ENCODE measurements around the gene PEBP1. TPM values are rescaled to one million over a fixed set of nuclear protein-coding genes. Genes with fewer than 3 reads are reported as not detected.
A peak's percentile ranks its signal among the peaks of the same experiment; 100 is the strongest.
"Not testable (repeated sequence)": the region's sequence is repeated elsewhere in the genome, so short reads cannot be mapped to it uniquely, and the experiment has no call there.

The PEBP1 gene
- 266 TPM for total RNA-seq

DNA sequence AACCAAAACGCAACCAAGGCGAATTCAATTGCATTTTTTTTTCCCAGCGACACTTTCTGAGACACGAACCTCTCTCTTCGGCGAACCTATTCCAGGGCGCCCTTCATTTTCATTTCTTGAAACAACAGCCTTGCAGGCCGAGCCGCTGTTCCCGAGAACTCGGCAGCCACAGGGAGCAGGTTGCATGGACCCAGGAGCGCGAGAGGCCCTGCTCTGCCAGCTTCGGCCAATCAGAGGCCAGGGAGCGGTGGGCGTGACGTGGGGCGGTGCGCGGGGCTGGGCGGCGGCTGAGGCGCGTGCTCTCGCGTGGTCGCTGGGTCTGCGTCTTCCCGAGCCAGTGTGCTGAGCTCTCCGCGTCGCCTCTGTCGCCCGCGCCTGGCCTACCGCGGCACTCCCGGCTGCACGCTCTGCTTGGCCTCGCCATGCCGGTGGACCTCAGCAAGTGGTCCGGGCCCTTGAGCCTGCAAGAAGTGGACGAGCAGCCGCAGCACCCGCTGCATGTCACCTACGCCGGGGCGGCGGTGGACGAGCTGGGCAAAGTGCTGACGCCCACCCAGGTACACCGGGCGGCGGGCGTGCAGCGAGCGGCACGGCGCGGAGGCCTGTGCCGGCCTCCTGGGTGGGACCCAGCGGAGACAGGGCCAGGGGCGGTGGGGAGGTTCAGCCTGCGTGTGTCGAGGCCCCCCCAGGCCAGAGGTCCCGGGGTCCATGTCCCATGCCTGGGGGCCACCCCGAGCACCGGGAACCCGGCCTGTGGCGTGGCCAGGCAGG lies at the start of gene PEBP1:
Gene PEBP1, plus strand, starts transcription at position 337 of the 771 bp plus-strand sequence. Its CDS starts 86 bp downstream, at position 423.
- DNase-seq, result peak; percentile 97

DNA sequence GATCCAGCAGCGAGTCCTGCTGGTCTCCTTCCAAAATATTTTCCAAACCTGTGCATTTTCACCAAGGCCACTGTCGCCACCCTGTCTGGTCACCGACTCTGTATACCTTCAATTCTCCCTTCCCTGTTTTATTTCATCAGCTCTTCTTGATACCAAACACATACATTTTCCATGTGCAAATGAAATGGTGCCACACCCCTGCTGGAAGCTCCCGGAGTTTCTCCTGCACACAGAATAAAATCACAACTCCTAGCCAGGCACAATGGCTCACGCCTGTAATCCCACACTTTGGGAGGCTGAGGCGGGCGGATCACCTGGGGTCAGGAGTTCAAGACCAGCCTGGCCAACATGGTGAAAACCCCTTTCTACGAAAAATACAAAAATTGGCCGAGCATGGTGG lies 46.1 kb upstream of the PEBP1 start:
- no peak for DNase-seq

DNA sequence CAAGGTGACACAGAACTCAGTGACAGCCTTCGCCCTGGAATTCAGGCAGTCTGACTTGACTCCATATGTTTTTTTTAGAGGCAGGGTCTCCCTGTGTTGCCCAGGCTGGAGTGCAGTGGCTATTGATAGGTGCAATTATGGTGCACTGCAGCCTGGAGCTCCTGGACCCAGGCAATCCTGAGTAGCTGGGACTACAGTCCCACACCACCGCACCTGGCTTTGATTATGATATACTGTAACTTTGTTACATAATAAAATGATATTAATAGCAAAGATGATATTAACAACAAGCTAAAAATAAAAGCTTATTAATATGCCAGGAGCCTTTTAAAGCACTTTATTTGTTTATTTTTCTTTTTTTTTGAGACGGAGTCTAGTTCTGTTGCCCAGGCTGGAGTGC lies 41.9 kb upstream of the PEBP1 start:
- DNase-seq, result no peak

DNA sequence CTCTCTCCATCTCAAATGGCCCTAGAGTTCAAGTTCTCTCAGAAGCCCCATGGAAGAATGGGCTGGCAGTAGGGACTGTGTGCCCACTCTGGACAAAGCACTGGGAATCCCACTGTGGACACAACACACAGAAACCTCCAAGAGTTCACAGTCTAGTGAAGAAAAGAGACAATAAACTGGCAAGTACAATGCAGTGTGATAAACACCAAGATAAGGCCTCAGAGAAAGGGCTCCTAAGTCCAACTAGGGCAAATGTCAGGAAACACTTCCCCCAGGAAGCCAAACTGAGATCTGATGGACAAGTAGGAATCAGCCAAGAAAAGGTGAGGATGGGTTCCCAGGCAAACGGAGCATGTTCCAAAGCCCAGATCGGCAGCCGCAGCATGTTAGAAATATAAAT lies 37.5 kb upstream of the PEBP1 start:
- DNase-seq, result no peak

DNA sequence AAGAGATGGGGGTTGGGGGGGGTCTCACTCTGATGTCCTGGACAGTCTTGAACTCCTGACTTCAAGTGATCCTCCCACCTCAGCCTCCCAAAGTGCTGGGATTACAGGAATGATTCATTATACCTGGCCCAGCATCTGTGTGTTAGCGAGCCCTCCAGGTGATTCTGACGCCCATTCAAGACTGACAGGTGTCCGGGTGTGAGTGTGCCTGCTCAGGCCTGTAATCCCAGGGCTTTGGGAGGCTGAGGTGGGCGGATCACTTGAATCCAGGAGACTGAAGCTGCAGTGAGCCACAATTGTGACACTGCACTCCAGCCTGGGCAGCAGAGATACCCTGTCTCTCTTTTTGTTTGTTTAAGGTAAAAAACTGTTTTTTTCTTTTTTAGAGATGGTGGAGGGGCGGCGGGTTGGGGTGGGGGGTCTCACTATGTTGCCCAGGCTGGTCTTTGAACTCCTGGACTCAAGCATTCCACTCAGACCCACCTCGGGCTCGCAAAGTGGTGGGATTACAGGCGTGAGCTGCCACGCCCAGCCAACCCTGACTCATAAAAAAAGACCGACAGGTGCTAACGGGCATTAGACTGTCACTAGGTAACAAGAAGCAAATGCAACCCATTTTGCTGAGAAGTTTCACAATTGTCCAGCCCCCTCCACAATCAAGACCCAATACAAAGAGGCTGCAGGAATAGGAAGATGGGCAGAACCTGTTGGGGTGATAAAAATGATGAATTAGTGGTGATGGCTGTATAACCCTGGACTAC lies 36.8 kb upstream of the PEBP1 start:
- DNase-seq, result no peak

DNA sequence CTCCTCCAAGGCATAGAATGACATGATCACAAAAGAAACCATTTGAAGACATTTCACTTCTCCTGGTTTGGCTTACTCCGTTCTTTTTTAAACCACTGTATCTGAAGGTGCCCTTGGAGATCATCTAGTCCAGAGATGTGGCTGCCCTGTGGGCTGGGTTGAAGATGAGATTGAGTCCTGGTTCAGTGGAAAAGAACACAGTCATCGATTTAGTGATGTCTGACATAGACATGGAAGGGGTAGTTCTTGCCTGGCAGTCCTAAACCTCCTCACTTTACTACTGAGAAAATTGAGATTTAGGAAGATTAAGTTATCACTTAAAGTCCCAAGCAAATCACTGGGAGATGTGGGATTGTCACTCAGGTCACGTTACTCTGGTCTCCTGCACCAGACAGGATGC lies 34.9 kb upstream of the PEBP1 start:
- no peak for DNase-seq

DNA sequence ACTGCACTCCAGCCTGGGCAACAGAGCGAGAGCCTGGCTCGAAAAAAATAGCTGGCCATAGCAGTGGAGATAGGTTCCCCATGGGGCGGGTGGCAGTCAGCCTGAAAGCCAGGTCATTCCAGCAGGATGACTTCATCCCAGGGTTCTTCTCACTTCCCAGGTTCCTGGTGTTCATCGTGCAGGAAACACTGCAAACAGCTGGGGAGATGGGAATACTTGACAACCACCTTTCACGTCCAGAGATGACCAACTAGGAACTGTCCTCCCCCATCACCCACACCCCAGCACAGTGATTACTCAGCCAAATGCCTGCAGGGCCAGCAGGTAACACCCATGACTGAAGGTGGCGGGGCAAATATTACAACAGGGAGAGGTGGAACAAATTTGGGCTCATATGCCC lies 33.9 kb upstream of the PEBP1 start:
- no peak for DNase-seq

DNA sequence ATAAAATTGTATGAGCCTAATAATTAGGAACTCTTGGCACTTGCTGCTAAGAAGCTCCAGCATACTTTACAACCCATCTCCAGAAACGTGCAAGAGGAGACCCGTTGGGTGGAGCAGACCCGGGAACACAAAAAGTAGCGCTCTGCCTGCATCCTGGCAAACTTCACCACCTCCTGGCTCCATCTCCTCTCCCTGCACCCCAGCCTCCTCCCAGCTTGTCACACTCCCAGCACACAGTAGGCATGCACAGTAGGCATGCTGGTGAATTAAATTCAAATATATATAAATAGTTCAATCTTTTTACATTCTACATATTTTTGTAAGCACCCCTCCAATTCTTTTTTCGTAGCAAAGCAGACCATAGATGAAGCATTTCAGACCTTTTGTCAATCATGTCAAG lies 33.3 kb upstream of the PEBP1 start:
- DNase-seq, result no peak

DNA sequence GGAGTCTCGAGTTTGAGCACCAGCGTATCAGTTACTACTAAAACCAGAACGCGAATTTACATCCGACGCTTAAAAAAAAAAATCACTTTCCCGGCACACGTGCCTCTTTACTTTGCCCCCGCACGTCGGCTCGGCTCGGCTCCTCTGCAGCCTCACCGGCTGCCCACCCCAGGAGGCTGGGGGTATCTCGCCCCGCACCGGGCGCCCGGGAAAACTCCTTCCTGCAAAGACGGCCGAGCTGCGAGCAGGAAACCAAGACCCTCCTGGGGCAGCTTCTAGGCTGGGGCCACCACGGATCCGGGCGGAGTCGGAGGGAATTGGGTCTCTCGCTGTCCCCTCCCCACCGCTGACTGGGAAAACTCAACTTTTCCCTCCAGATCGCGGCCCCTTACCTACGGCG lies 32.7 kb upstream of the PEBP1 start:
- no peak for DNase-seq

DNA sequence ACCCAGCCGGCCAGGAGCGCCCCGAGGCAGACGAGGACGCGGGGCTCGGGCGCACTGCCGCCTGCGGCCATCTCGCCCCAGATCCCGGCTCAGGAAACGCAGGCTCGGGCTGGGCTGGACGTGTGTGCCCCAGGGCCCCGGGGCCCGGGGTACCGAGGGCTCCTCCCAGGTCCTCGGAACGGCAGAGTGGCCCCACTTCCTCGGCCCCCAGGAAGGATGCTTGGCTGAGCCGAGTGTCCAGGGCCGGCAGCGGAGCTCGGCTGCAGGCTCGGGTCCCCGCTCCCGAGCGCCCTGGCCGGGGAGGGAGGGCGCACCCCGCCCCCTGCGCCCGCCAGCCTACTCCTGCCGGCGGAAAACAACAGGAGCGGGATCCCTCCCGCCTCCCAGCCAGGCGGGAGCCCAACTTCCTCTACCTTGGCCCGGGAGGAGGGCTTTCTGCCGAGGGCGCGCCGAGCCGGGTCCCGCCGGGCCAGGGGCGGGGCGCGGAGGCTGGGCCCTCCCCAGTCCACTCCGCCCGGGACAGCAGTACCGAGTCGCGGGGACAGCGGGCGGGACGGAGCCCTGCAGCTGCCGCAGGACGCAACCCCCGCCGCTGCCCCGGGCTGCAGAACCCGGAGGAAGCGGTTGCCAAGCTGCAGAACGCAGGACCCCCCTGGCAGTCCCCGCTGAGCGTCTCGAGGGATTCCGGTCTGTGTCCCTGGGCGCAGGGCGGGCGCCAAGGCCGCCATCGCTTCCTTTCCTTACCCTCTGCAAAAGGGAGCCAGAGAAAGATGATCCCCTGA lies 32.1 kb upstream of the PEBP1 start, which contains the start of gene VSIG10:
Gene VSIG10, minus strand, starts transcription at position 411 of the 782 bp plus-strand sequence. Its CDS starts 340 bp downstream, at position 71.
- DNase-seq, result peak; percentile 17

DNA sequence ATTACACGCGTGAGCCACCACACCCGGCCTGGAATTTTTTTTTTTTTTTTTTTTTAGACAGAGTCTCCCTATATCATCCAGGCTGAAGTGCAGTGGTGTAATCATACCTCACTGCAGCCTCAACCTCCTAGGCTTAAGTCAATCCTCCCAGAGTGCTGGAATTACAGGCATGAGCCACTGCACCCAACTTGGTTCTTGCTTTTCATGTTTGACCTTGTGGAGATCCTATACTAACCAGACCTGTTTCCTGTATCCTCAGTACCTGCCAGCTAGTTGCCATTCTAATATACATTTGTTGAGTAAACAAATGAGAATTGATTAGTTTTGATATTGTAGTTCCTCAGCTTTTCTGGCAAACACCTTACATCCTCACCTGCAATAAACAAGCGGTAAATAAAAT lies 28.9 kb upstream of the PEBP1 start:
- no peak for DNase-seq

DNA sequence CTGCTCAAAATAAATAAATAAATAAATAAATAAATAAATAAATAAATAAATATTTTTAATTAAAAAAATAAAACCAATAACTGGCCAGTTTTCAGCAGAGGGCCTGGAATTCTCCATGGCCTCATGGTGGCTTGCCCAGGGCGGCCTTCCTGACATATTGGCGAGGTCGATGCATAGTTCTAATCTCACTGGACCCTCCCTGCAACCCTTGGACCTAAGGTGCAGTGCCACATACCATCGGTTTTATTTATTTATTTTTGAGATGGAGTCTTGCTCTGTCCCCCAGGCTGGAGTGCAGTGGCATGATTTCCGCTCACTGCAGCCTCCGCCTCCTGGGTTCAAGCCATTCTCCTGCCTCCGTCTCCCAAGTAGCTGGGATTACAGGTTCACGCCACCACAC lies 28.2 kb upstream of the PEBP1 start:
- DNase-seq, result no peak

DNA sequence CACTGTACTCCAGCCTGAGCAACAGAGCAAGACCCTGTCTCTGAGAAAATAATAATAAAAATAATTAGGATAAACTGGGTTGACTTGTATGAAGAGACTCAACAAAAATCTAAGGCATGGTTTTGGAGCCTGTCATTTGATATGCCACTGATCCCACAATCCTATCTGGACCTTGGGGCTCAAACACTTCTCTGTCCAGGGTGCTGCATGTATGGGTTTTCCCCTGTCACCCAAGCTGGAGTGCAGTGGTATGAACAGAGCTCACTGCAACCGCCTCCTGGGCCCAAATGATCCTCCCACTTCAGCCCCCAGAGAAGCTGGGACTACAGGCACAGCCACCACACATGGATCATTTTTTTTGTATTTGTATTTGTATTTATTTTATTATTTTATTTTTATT lies 26.8 kb upstream of the PEBP1 start:
- no peak for DNase-seq

DNA sequence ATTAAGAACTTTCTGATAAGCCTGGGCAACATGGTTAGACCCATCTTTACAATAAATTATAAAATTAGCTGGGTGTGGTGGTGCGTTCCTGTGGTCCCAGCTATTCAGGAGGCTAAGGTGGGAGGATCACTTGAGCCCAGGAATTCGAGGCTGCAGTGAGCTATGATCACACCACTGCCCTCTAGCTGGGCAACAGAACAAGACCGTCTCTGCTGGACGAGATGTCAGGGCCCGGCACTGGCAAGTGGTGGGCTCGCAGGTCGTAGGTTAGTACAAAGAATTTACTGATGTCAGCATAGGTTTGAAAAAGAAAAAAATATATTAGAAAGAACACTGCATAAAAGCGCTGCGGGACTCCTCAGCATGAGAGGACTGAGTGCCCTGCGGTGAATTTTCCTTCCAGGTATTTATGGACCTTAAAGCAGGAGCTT lies 16.5 kb upstream of the PEBP1 start:
- no peak for DNase-seq

DNA sequence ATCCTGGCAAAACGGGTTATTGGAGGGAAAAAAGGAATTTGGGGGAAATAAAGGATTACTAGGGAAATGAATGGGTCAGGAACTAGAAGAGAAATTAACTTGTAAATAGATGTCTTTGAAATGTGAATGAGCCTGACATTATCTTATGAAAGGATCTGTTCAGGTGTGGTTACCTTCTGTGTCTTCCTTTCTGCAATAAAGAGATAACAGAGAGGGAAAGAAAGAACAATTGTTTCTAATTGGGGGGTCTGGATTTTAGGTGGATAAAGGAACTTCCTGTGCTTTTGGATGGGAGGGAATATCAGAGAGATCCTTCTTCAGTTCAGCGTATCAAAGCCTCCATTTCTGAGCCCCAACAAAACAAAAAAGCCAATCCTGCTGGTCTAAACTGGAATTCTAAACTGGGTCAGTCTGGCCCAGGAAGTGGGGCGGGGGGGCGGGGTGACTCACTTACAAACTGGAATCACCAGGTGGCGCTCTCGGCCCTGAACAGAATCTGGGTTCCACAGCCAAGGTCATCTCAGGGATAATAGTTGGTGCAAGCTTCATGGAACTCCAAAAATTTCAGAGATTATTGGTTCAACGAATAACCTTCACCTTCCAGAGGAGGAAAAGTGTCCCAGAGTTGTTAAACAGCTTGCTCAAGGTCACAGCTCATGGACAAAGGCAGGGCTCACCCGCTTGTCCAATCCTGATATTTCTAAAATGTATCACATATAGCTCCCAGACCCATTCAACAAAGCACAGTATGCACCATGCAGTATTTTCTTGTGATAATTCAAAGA lies 15.2 kb upstream of the PEBP1 start:
- peak; percentile 34 for DNase-seq

DNA sequence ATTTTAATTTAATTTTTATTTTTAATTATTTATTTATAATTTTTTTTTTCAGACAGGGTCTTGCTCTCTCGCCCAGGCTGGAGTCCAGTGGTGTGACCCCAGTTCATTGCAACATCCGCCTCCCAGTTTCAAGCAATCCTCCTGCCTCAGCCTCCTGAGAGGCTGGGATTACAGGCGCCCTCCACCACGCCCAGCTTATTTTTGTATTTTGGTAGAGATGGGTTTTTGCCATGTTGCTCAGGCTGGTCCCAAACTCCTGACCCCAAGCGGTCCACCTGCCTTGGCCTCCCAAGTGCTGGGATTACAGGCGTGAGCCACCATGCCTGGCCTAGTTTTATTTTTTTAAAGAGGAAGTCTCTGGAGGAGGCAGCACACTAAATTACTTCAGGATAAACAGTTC lies 13.7 kb upstream of the PEBP1 start:
- DNase-seq, result no peak

DNA sequence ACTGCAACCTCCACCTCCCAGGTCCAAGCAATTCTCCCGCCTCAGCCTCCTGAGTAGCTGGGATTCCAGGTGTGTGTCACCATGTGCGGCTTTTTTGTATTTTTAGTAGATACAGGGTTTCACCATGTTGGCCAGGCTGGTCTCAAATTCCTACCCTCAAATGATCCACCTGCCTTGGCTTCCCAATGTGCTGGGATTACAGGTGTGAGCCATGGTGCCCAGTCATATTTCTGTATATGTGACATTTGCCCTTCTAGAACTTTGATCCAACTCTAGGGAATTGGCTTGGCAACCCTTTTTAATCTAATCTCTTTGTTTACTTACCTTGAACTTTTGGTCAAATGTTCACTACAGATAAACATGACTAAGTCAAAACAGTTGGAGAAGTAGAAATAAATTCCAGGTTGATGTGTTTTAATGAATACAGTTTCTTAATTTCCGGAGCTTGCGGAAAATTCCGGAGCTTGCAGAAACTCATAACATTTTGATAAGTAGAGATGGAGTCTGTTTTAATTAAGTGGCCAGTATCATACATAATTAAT lies 11.5 kb upstream of the PEBP1 start:
- DNase-seq, result no peak

DNA sequence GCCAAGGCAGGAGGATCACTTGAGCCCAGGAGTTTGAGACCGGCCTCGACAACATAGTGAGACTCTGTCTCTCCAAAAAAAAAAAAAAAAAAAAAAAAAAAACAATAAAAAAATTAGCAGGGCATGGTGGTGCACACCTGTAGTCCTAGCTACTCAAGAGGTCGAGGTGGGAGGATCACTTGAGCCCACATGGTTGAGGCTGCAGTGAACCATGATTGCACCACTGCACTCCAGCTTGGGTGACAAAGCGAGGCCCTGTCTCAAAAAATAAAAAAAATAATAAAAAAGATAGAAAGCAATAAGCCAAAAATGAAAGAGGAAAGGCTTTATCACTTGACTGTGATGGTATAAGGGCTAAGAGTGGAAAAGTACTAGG lies 10.2 kb upstream of the PEBP1 start:
- DNase-seq, result no peak

DNA sequence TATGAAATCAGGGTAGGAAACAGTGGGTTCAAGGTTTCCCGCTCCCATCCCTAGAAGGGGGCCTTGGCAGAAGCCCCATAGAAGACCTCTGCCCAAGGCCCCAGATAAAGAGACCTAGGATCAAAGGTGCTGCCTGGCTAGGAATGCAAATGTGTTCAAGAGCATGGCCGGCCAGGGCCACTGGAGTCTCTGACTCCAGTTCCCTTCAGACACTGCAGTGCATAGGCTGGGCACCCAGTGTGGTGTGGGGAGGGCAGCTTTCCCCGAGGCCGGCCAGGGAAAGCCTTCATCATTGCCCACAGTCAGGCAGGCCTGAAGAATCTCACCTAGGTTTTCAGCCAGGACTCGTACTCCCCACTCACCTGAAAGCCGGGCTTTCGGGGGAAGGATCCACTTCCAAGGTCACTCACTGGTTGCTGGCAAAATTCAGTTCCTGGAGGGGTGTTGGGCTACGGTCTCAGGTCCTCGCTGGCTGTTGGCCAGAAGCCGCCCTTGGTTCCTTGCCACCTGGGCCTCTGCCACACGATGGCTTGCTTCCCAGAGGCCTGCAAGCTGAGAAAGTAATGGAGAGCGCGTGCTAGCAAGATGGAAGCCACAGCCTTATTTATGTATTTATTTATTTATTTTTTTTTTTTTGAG lies 9.7 kb upstream of the PEBP1 start:
- no peak for DNase-seq

DNA sequence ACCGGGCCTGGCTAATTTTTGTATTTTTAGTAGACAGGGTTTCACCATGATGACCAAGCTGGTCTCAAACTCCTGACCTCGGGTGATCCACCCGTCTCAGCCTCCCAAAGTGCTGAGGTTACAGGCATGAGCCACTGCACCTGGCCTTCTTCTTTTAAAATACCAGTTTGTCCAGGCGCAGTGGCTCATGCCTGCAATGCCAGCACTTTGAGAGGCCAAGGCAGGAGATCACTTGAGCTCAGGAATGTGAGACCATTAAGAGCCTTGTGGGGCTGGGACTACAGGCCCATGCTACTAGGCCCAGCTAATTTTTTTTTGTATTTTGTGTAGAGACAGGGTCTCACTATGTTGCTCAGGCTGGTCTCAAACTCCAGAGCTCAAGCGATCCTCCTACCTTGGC lies 8.1 kb upstream of the PEBP1 start:
- no peak for DNase-seq

DNA sequence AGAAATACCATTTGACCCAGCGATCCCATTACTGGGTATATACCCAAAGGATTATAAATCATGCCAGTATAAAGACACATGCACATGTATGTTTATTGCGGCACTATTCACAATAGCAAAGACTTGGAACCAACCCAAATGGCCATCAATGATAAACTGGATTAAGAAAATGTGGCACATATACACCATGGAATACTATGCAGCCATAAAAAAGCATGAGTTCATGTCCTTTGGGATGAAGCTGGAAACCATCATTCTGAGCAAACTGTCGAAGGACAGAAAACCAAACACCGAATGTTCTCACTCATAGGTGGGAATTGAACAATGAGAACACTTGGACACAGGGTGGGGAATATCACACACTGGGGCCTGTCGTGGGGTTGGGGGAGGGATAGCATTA lies 6.5 kb upstream of the PEBP1 start:
- not testable (repeated sequence) for DNase-seq

All from occipital lobe (tissue), 2 donors.